Measurements from ENCODE around the gene KDM2A. TPM values are rescaled to one million over a fixed set of nuclear protein-coding genes. Genes with fewer than 3 reads are reported as not detected.
A peak's percentile ranks its signal among the peaks of the same experiment; 100 is the strongest.

Gene KDM2A
- total RNA-seq, 4 donors from 2014 or later = 44.9 to 69.5 (median 51.4) TPM

DNA sequence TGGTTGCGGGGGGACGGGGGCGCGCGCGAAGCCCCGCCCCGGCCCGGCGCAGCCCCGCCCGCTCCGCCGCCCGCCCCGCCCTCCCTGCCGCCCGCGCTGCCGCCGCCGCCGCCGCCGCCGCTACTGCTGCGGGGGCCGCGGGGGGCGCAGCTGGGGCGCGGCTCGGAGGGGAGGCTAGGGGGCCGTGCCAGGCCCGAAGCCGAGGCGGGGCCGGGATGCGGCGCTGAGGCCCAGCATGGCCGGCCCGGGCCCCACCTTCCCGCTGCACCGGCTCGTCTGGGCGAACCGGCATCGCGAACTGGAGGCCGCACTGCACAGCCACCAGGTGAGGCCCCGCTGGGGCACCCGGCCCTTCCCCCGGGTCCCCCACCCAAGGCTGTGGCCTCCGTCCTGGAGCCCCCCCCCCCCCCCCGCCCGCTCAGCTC lies 170.2 kb downstream of the KDM2A start, which contains the start of gene ANKRD13D:
Gene ANKRD13D, plus strand, starts transcription at position 78 of the 425 bp plus-strand sequence. Its CDS starts 158 bp downstream, at position 236.
- DNase-seq (ENCODE audit: extremely low spot score) = no peak
- peaks cover 36 to 79% (median 73%) of the 10 kb centered on the region in 4 donors for H3K4me1 ChIP-seq
- H3K9me3 ChIP-seq = no peaks in the 10 kb centered on the region
- intact Hi-C loops (cut with DNase I) = no loop called here
- peak within 1 kb of the TSS; percentile 66 to 97 (median 74) for H3K4me3 ChIP-seq
- H3K27me3 ChIP-seq = no peaks in the 10 kb centered on the region
- H3K36me3 ChIP-seq = peaks cover 15 to 52% (median 43%) of the 10 kb centered on the region in 4 donors
- WGBS = 0% methylated on average over 7 of the region's 56 CpGs
- TF ChIP-seq POLR2A (IDR thresholded peaks at IDR 0.05; ENCODE audit: low read depth) (no peak), EP300 (IDR thresholded peaks at IDR 0.05) (no peak), POLR2AphosphoS5 (IDR thresholded peaks at IDR 0.05) (no peak)
- TF ChIP-seq, protein P1, sequence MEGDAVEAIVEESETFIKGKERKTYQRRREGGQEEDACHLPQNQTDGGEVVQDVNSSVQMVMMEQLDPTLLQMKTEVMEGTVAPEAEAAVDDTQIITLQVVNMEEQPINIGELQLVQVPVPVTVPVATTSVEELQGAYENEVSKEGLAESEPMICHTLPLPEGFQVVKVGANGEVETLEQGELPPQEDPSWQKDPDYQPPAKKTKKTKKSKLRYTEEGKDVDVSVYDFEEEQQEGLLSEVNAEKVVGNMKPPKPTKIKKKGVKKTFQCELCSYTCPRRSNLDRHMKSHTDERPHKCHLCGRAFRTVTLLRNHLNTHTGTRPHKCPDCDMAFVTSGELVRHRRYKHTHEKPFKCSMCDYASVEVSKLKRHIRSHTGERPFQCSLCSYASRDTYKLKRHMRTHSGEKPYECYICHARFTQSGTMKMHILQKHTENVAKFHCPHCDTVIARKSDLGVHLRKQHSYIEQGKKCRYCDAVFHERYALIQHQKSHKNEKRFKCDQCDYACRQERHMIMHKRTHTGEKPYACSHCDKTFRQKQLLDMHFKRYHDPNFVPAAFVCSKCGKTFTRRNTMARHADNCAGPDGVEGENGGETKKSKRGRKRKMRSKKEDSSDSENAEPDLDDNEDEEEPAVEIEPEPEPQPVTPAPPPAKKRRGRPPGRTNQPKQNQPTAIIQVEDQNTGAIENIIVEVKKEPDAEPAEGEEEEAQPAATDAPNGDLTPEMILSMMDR (IDR thresholded peaks at IDR 0.05) = no peak
- peak within 1 kb of the TSS; percentile 88 to 98 (median 93) for H3K27ac ChIP-seq (replicated peaks in 1 of 4)

DNA sequence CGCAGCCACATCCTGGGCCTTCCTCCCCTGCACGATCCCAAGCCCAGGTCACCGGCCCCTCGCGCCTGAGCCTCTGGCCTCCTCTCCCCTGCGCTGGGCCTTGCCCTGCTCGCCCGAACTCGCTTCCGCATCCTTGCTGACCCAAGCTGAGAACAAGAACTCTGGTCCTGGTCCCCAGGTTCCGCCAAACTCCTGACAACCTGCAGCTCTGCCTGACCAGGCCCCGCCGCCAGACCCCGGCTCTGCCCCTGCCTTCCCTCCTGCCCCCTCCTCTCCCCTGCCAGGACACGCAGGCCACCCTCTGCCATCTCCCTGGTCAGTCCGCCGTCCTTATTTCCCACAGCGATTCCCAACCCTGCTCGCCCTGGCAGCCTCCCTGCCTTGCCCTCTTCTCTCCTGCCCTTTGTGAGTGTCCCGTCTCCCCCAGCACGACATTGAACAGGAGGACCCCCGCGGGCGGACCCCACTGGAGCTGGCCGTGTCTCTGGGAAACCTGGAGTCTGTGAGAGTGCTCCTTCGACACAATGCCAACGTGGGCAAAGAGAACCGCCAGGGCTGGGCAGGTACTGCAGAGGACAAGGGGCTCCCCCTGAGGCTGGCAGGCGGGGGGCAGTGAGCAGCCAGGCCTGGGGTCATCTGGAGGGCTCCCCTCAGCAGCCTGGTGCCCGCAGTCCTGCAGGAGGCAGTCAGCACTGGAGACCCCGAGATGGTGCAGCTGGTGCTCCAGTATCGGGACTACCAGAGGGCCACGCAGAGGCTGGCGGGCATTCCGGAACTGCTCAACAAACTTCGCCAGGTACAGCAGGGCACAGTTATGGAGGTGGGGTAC lies 170.8 kb downstream of the KDM2A start:
- H3K9me3 ChIP-seq = no peaks in the 10 kb centered on the region
- WGBS = 25% methylated on average over 20 of the region's 36 CpGs
- H3K27ac ChIP-seq (replicated peaks in 1 of 4) = peak overlapping the region; percentile 88 to 98 (median 93)
- H3K4me3 ChIP-seq = peak overlapping the region; percentile 66 to 97 (median 74)
- no peak for DNase-seq (ENCODE audit: extremely low spot score)
- TF ChIP-seq EP300 (IDR thresholded peaks at IDR 0.05) = no peak
- TF ChIP-seq, protein P1 (IDR thresholded peaks at IDR 0.05) = no peak
- no peak for TF ChIP-seq POLR2AphosphoS5 (IDR thresholded peaks at IDR 0.05)
- no peak for TF ChIP-seq POLR2A (IDR thresholded peaks at IDR 0.05; ENCODE audit: low read depth)
- H3K36me3 ChIP-seq = peaks cover 8 to 47% (median 42%) of the 10 kb centered on the region in 4 donors
- no peaks in the 10 kb centered on the region for H3K27me3 ChIP-seq
- intact Hi-C loops (cut with DNase I) = no loop called here
- H3K4me1 ChIP-seq = peaks cover 36 to 77% (median 73%) of the 10 kb centered on the region in 4 donors

DNA sequence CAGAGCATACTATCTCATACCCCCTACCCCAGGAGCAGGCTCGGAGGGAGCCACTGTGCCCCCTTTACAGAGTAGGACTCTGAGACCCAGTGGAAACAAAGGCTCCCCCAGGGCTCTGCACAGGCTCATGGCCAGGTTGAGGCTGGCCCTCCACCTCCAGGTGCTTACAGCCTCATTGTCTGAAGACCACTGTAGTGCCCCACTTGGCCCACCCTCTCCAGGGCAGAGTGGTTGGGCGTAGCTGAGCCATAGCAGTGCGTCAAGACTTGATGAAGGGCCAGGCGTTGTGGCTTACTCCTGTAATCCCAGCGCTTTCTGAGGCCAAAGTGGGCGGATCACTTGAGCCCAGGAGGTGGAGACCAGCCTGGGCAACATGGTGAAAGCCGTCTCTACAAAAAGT lies 171.7 kb downstream of the KDM2A start:
- intact Hi-C loops (cut with DNase I) = no loop called here
- Histone ChIP-seq H3K9me3 (peaks cover 0 to 4% (median 2%) of the 10 kb centered on the region in 4 donors), H3K4me1 (peaks cover 36 to 70% (median 67%) of the 10 kb centered on the region in 4 donors), H3K27me3 (no peaks in the 10 kb centered on the region), H3K36me3 (peaks cover 7 to 45% (median 40%) of the 10 kb centered on the region in 4 donors), H3K4me3 (peak overlapping the region in 2 of 4 donors; percentile 72 to 97), H3K27ac (replicated peaks in 1 of 4) (peak overlapping the region; percentile 88 to 98 (median 93))
- peak in 1 of 2 donors; percentile 13 for TF ChIP-seq POLR2AphosphoS5 (IDR thresholded peaks at IDR 0.05)
- no peak for TF ChIP-seq EP300 (IDR thresholded peaks at IDR 0.05)
- TF ChIP-seq POLR2A (IDR thresholded peaks at IDR 0.05; ENCODE audit: low read depth) = no peak
- TF ChIP-seq, protein P1 (IDR thresholded peaks at IDR 0.05) = no peak
- DNase-seq (ENCODE audit: extremely low spot score) = no peak
- no CpG with 5 or more reads among the region's 7 CpGs for WGBS

DNA sequence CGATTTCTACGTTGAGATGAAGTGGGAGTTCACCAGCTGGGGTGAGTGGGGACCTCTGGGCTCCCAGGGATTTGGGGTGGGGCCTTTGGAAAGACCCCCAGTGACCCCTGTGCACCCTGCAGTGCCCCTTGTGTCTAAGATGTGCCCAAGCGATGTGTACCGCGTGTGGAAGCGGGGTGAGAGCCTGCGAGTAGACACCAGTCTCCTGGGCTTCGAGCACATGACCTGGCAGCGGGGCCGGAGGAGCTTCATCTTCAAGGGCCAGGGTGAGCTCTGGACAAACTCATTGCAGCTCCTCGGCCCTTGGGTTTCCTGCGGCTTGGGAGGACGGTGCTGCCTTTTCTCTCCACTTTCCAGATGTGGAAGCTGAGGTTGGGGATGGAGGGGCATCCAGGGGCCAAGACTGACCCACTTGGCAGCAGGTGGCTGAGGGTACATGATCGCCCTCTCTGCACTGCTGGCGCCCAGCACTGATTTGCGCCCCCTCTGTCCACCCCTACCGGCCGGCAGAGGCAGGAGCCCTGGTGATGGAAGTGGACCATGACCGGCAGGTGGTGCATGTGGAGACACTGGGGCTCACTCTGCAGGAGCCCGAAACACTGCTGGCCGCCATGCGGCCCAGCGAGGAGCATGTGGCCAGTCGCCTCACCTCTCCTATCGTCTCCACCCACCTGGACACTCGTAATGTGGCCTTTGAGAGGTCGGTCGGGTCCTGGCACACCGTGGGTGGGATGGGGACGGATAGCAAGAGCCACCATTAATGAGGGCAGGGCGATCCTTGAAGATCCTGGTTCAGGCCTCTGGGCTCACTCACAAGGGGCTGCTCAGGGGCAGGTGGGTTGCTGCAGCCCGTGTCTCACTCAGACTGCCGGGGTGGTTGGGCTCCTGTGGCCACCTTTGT lies 172.7 kb downstream of the KDM2A start:
- peaks cover 32 to 61% (median 59%) of the 10 kb centered on the region in 4 donors for H3K4me1 ChIP-seq
- H3K36me3 ChIP-seq = peaks cover 7 to 40% (median 33%) of the 10 kb centered on the region in 4 donors
- no peak overlapping the region for H3K4me3 ChIP-seq
- WGBS = 93% methylated on average over 15 of the region's 33 CpGs
- H3K27me3 ChIP-seq = no peaks in the 10 kb centered on the region
- peak overlapping the region in 1 of 4 donors; percentile 27 for H3K27ac ChIP-seq (replicated peaks in 1 of 4)
- intact Hi-C loops (cut with DNase I) = no loop called here
- DNase-seq (ENCODE audit: extremely low spot score) = no peak
- H3K9me3 ChIP-seq = peaks cover 0 to 9% (median 3%) of the 10 kb centered on the region in 4 donors
- TF ChIP-seq POLR2A (IDR thresholded peaks at IDR 0.05; ENCODE audit: low read depth) (no peak), POLR2AphosphoS5 (IDR thresholded peaks at IDR 0.05) (no peak), EP300 (IDR thresholded peaks at IDR 0.05) (no peak)
- TF ChIP-seq, protein P1 (IDR thresholded peaks at IDR 0.05) = no peak
